Neural cell (in vitro differentiated cells): ENCODE measurements around the gene TLX2.

ENCODE experiments used
- EP300 ChIP-seq: fragments of 450-650 bp; conservative IDR thresholded peaks from 2 replicates; pipeline ENCODE4 v1.6.1; 2014; ENCODE audit warnings: antibody characterized with exemption, mild to moderate bottlenecking, moderate library complexity; ENCODE audit not compliant: poor library complexity, severe bottlenecking
- POLR2AphosphoS5 ChIP-seq: IDR thresholded peaks from 2 replicates; pipeline ENCODE4 v1.6.1; 2012
- RAD21 ChIP-seq: fragments of 450-650 bp; conservative IDR thresholded peaks from 2 replicates; pipeline ENCODE4 v1.6.1; 2014; ENCODE audit warnings: antibody characterized with exemption, mild to moderate bottlenecking, moderate library complexity
- SMC3 ChIP-seq: fragments of 450-650 bp; conservative IDR thresholded peaks from 2 replicates; pipeline ENCODE4 v1.6.1; 2014; ENCODE audit warnings: antibody characterized with exemption, mild to moderate bottlenecking, moderate library complexity; ENCODE audit not compliant: poor library complexity
- TAF1 ChIP-seq: IDR thresholded peaks from 2 replicates; pipeline ENCODE4 v1.6.1; 2012; ENCODE audit warnings: low read depth
- TF ChIP-seq, protein P1 (sequence below): fragments of 450-650 bp; IDR thresholded peaks from 2 replicates; pipeline ENCODE4 v1.5.1; 2014; ENCODE audit warnings: antibody characterized with exemption, mild to moderate bottlenecking, moderate library complexity; ENCODE audit not compliant: poor library complexity, severe bottlenecking

DNA sequence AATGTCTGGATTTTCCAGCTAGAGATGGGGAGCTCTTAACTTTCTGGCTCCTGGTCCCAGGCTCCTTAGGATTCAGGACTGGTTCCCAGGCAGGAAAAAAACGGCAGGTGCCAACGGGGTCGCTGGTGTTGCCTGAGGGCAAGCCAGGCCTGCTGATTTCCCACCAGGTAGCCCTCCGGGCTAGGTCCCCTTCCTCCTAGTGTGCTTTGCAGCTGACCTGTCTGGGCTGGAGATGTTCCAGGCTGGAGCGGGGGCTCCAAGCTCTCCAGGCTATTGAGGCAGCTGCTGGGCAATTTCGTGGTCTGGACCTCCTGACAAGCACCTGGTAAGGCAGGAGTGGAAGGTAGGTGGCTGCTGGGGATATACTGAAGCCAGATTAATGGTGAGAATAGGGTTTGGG, 39.8 kb upstream of the TLX2 start:
- no peak for TF ChIP-seq POLR2AphosphoS5
- TF ChIP-seq, protein P1, sequence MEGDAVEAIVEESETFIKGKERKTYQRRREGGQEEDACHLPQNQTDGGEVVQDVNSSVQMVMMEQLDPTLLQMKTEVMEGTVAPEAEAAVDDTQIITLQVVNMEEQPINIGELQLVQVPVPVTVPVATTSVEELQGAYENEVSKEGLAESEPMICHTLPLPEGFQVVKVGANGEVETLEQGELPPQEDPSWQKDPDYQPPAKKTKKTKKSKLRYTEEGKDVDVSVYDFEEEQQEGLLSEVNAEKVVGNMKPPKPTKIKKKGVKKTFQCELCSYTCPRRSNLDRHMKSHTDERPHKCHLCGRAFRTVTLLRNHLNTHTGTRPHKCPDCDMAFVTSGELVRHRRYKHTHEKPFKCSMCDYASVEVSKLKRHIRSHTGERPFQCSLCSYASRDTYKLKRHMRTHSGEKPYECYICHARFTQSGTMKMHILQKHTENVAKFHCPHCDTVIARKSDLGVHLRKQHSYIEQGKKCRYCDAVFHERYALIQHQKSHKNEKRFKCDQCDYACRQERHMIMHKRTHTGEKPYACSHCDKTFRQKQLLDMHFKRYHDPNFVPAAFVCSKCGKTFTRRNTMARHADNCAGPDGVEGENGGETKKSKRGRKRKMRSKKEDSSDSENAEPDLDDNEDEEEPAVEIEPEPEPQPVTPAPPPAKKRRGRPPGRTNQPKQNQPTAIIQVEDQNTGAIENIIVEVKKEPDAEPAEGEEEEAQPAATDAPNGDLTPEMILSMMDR: no peak
- TF ChIP-seq RAD21: no peak
- TF ChIP-seq SMC3: no peak
- TF ChIP-seq EP300: no peak
- TF ChIP-seq TAF1: no peak
